ENCODE measurements around the gene COMMD1.
"Not testable (repeated sequence)": the region's sequence is repeated elsewhere in the genome, so short reads cannot be mapped to it uniquely, and the experiment has no call there.

COMMD1 gene

DNA sequence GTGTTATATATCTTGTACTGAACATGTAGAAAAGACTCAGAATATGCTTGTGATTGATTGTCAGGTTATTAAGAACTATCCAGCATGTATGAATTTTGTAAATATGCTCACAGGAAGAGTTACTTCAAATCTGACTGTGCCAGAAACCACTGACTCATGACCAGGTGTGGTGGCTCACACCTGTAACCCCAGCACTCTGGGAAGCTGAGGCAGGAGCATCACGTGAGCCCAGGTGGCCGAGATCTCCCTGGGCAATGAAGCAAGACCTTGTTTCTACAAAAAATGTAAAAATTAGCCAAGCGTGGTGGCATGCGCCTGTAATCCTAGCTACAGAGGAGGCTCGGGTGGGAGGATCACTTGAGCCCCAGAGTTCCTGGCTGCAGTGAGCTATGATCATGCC is 126.6 kb downstream of the COMMD1 start:
- no peak for DNase-seq

DNA sequence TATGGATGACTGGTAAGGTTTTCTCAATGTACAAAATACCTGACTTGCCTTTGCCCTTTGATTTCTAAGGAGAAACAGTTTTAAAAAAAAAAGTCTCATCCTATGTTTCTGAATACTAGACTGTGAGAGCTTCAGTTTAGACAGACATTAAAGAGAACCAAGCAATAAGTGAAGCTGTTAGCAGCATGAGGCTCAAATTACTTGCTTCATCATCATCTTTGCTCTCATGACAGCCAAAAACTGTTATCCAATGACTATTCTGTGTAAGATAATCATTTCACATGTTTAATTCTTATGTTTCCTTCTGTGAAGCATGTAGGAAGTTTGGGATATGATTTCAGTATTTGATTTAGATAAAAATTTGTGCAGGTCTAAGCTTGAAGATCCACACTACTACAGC is 129.2 kb downstream of the COMMD1 start:
- no peak for DNase-seq

DNA sequence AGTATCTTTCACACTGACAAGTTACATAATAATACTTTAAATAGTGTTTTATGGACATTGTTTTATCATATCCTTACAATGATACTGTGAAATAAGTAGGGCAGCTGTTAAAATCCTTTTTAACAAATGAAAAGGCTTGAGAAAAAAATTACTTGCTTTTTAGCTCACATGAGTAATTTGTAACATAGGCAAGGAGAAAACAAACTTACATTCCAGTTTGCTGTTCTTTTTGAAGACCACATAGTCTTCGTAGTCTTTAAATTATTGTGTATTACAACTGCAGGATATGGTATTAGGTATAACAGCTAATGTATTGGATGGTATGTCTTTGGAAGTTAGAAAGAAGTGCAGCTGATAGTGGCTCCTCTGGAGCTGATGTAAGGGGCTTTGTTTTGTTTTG is 130.8 kb downstream of the COMMD1 start:
- DNase-seq = no peak

DNA sequence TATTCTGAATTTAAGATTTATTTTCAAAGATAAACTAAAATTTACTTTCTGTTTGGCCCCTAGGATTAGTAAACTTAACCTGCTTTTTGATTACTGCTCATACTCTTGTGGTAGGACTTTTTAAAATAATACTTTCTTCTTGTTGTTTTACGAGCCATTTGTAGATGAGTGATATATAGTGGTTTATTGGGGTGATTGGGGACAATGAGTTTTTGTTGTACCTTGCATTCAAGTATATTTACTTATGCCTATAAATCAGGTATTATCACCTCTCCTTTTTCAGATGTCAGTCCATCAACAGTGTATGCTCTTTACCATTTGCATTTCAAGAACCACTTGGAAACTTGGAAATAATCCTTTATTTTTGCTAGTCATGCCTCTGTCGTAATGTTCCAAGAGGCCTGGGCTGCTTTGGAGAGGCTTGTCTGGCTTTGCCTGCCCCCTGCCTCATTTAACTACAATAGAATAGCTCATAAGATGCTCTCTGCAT is 131.3 kb downstream of the COMMD1 start:
- no peak for DNase-seq

DNA sequence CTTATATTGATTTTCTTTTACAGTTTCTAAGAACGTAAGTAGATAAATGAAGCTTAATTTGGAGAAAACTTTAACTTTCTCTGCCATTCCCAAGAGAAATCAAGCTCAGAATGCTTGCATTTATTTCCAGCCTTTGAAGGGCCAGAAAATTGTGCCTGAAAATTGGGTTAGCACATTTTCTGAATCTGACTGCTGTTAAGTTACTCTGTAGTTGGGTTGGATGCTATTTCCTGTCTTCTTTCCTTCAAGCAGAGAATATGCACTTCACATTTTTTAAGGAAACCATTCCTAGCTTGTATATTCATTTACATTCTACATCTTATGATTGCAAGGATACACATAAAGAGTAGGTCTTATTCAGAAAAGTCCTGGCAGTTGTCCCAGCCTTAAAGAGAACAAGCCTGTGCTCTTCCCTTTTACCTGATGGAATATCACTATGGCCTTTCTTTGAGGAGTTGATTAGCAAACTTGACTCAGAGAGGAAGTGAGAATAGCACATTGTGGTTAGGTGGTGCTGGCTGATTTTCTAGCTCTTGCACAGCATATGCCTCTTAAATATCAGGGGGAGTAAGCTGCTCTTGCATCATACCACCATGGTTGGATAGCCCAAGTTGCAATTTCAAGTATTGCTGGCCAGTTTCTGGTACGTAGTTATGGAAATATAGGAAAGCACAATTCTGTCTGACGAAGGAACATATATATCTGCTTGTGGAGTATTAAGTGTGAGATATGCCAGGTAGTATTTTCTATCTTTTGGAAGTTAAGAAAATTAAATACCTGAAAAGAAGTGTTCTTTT is 133.7 kb downstream of the COMMD1 start:
- peak; percentile 19 to 35 for DNase-seq

DNA sequence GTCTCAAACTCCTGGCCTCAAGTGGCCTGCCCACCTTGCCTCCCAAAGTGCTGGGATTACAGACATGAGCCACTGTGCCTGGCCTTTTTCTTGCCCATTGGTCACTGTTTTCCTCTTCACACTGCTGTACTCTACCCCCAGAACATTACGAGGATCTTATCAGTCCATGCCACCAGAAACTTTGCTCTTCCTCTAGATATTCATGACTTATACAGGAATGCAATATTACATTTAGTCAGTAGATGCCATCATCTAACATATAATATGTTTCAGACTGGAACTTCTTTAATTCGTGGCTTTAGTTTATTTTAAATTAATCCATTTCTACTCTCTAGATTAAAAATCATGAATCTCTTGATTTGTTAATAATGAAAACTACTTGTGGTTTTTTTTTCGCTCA is 135.5 kb downstream of the COMMD1 start:
- DNase-seq = no peak

DNA sequence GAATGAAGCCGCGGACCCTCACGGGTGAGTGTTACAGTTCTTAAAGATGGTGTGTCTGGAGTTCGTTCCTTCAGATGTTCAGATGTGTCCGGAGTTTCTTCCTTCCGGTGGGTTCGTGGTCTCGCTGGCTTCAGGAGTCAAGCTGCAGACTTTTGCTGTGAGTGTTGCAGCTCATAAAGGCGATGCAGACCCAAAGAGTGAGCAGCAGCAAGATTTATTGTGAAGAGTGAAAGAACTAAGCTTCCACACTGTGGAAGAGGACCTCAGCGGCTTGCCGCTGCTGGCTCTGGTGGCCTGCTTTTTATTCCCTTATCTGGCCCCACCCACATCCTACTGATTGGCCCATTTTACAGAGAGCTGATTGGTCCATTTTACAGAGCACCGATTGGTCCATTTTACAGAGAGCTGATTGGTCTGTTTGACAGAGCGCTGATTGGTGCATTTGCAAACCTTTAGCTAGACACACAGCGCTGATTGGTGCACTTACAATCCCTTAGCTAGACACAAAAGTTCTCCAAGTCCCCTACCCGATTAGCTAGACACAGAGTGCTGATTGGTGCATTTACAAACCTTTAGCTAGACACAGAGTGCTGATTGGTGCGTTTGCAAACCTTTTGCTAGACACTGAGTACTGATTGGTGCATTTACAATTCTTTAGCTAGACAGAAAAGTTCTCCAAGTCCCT is 136.4 kb downstream of the COMMD1 start:
- not testable (repeated sequence) for DNase-seq

DNA sequence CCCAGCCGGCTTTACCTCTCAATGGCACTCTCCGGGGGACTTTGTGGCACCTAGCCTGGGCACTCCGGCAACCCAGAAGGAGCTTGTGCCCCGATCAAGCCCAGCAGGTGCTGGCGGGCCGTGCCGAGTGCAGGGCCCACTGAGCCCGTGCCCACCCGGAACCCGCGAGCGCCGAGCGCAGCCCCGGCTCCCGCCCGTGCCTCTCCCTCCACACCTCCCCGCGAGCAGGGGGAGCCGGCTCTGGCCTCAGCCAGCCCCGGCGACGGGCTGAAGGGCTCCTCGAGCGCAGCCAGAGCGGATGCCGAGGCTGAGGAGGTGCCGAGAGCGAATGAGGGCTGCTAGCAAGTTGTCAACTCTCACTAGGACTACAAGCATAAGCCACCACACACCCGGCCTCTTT is 136.9 kb downstream of the COMMD1 start:
- no peak for DNase-seq

DNA sequence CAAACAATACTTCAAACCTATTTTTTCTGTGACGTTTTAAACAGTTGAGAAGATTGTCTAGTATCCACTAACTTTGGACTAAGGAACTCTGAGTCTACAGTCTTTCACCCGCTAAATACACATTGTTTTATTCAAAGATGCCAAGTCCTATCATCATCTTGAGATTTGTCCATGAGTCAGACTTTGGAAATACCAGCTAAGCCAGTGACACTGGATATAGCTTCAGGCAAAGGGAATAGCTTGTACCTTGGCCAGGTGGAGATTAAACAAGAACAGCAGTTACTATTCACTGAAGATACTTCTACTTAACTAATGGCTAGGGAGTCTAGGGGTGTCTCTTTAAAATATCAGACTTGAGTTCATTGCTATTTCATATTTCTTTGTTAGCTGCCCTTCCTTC is 137.5 kb downstream of the COMMD1 start:
- no peak for DNase-seq

DNA sequence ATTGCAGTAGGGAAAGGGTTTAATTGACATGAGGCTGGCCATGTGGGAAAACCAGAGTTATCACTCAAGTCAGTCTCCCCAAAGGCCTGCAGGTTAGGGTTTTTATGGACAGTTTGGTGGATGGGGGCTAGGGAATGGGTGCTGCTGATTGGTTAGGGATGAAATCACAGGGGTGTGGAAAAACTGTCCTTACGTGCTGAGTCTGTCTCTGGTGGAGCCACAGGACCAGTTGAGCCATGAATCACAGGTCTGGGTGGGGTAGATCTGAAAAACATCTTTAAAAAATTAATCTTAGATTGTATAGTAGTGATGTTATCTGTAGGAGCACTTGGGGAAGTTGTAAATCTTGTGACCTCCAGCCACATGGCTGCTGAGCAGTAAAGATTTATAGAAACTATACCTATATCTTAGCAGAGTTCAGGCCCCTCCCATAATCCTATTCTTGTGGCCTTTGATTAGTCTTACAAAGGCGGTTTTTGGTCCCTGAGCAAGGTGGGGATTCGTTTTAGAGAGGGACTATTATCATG is 139.6 kb downstream of the COMMD1 start:
- DNase-seq = no peak

DNA sequence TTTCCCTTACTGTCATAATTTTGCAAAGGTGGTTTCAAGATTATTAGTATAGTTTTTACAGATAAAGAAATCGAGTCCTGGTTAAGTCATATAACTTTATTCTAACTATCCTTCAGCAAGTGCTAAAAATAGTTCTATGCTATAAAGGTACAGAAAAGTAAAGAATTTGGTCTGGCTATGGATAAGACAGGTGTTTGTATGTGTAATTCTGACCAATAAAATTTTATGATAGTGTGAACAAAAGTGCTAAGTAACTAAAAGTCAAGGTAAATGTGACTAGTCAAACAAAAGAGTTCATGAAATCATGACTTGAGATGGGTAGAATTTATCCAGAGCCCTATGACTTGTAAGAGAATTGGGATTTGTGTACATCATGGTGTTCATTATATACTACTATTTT is 140.7 kb downstream of the COMMD1 start:
- no peak for DNase-seq

DNA sequence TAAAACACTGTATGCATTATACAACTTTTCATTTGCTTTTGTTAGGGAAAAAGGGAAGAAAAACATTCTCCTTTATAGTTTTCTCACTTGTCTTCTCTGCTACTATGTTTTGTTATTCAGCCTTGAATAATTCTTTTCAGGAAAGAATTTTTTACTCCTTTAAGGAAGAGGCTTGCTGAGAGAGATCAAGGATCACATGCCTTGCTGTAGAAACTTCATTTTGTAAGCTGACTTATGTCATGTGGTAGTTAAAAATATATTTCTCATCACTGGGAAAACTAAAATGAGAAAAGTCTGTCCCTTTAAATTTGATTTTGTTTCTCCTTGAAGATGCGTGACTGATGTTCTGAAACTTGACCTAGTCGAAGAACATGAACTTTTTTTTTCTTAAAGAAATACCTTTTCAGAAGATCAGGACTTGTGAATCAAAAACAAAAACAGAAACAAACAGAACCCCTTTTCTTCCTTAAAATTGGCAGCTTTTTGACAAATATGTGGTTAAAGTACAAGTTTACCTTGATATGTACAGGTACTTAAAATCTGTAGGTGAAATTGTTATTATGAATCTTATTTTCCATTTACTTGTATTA is 145.1 kb downstream of the COMMD1 start:
- DNase-seq = no peak

DNA sequence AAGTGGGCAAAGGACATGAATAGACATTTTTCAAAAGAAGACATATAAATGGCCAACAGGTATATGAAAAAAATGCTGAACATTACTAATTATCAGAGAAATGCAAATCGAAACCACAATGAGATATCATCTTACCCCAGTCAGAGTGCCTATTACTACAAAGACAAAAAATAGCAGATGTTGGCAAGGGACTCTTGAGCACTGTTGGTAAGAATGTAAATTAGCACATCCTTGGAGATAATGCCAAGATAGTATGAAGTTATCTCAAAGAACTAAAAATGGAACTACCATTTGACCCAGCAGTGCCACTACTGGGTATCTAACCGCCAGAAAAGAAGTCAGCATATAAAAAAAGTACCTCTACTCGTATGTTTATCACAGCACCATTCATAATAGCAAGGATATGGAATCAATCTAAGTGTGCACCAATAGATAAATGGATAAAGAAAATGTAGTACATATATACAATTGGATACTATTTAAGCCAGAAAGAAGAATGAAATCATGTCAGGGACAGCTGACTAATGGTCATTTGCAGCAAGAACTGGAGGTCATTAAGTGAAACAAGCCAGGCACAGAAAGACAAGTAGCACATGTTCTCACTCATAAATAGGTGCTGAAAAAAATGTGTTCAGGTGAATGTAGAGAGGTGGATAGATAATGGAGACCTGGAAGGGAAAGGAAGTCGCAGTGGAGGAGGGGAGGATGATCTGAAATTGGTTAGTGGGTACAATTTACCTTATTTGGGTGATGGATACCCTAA is 148.7 kb downstream of the COMMD1 start:
- DNase-seq = no peak

DNA sequence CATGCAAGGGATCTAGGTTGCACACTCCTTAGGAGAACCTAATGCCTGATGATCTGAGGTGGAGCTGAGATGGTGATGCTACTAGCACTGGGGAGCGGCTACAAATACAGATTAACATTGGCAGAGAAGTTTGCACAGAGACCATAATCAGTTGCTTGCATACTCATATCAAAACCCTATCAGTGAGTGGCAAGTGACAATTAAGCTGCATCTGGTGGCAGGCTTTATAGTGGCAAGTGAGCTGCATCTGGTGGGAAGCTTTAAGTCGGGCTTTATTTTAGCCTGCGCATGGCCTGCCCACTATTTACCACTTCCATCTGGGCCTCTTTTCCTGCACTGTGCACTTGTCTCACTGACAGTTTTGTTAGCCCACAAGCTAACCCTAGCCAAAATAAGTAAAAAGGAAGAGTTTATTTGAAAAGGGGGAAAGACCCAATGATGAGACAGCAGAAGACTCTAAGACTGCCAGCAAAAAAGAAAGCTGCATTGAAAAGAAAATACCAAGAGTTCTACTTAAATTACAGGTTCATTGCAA is 149.5 kb downstream of the COMMD1 start:
- no peak for DNase-seq

DNA sequence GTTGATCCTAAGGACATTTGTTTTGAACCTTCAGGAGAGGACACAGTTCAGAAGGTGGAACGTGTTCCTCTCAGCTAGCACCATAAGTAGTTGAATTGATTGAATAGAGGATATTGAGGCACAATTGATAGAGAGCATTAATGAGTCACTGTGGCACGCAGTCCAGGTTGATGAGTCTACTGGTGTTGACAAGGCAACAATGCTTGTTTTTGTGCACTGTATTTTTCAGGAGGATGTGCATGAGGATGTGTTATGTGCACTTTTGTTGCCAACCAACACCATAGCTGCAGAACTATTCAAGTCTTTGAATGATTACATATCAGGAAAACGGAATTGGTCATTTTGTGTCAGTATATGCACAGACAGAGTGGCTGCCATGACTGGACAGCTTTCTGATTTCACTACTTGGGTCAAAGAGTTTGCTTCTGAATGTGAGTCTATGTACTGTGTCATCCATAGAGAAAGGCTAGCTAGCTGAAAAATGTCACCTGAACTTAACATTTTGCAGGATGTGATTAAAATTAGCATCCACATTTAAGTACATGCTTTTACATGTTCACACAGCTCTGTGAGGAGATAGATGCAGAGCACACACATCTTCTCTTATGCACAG is 150.4 kb downstream of the COMMD1 start:
- no peak for DNase-seq

DNA sequence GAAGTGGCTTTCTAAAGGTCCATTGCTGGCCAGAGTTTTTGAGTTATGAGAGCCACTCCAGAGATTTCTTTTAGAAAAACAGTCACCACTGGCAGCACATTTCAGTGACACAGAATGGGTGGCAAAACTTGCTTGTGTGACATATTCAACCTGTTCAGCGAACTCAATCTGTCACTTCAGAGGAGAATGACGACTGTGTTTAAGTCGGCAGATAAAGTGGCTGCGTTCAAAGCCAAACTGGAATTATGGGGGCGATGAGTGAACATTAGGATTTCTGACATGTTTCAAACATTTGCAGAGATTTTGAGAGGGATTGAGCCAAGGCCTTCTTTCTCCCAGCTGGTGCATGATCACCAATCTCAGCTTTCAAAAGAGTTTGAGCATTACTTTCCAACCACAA is 150.9 kb downstream of the COMMD1 start:
- no peak for DNase-seq

DNA sequence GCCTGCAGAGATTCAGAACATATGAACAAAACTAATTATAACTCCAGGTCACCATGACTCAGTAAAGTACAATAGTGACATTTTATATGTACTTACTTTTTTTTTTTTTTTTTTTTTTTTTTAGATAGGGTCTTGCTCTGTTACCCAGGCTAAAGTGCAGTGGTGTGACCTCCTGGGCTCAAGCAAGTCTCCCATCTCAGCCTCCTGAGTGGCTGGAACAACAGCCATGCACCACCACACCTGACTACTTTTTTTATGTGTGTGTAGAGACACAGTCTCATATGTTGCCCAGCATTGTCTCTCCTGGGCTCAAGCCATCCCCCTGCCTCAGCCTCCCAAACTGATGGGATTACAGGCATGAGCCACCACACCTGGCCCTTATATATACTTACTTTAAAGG is 159.8 kb downstream of the COMMD1 start:
- DNase-seq = no peak

DNA sequence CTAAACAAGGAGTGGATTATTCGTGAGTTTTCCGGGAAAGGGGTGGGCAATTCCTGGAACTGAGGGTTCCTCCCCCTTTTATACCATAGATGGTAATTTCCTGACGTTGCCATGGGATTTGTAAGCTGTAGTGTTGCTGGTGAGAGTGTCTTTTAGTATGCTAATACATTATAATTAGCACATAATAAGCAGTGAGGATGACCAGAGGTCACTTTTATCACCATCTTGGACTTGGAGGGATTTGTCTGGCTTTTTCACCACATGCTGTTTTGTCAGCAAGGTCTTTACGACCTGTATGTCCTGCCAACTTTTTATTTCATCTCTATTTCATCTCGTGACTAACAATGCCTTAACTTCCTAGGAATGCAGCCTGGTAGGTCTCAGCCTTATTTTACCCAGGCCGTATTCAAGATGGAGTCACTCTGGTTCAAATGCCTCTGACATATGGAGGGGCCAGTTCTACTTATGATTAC is 165.7 kb downstream of the COMMD1 start:
- DNase-seq = no peak

DNA sequence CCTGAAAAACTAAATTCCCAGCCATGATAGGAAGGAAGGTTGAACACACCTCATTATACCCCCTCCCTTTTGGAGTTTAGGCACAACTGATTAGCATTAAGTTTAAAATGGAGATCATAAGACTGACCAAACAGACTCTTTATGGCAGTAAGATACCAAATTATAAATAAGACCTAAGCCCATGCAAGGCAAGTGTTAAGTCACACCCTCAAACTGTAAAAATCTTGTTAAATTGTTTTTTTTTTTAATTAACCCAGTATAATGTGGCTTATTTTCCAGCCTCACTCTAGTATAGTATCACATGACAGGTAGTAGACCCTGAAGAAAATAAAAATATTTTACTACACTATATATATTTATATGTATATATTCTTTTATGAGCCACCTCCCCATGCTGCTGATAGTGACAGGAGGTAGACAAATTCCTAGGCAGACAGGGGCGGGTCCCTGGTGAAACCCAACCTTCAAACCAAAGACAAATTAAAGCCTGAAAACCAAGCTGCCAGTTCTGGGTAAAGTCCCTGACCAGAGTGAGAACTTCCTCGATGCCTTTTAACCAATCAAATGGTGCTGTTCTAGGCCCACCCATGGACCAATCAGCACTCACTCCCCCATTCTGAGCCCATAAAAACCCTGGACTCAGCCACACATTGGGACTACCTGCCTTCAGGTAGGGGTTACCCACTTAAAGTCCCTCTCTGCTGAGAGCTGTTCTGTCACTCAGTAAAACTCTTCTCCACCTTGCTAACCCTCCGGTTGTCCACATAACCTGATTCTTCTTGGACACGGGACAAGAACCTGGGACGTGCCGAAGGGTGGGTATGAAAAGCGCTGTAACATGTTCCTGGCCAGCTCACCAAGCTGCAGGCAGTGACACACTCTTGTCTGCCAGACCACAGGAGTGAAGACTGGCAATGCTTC is 166.5 kb downstream of the COMMD1 start:
- no peak for DNase-seq

DNA sequence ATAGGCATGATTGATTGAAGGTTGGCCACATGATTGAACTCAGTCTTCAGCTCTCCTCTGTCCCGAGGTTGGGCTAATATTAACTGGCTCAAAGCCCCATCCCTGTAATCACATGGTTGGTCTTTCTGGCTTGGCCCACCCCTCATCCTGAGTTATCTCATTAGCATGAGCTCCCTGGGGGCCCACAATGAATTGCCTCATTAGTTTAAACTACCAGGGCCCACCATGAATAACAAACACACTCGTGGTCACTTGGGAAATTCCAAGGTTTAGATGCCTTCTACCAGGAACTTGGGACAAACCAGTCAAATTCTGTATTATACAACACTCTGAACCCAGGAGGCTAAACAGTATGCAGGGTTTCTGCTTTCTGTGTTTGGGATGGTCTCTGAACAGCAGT is 168.8 kb downstream of the COMMD1 start:
- DNase-seq = no peak

Data from CD4-positive, alpha-beta T cell treated with Interleukin-1 beta for 1 hour (primary cell).